Measurements from ENCODE around the gene RPS2. TPM values are rescaled to one million over a fixed set of nuclear protein-coding genes. Genes with fewer than 3 reads are reported as not detected.
"Not testable (repeated sequence)": the region's sequence is repeated elsewhere in the genome, so short reads cannot be mapped to it uniquely, and the experiment has no call there.

The RPS2 gene
- total and polyA plus RNA-seq, 2 donors (not counting 1 experiment from before 2014, with no cell fraction given) = 1,683 to 2,596 TPM

DNA sequence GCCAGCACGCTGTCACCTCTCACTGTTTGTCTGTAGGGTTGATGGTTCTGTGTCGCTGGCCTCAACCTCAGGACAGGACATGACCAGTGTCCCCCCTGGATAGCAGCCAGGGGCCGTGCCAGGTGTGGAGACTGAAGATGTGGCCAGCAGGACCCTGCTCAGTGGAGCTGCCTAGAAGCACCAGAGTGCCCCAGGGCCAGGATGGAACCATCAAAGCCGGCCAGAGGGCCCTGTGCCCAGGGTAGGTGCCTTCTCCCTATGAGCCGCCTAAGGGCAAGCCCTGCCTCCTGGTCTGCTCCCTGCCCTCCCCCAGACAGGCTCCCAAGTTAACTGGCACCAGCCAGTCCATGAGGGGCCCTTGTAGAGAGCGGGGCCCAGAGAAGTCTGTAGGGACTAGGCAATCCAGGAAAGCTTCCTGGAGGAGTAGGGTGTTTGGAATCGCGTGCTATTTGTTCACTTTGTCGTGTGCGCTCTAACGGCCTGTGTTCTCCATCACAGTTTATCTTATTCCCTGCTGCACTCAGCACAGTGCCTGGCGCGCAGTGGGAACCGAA, 5.8 kb downstream of the RPS2 start:
- Histone ChIP-seq H3K79me2 (ENCODE audit: control insufficient read depth, insufficient read depth, low read length) (peaks cover 33% of the 10 kb centered on the region), H4K20me1 (ENCODE audit: control insufficient read depth, extremely low read depth, insufficient read depth, low read length) (no peaks in the 10 kb centered on the region), H3K4me3 (replicated peaks in 1 of 4; ENCODE audit: control extremely low read depth in 1 of 4, insufficient read depth in 1 of 4, low read depth in 3 of 4, low read length in 4 of 4) (peak overlapping the region in 1 of 4 experiments; percentile 82), H3K4me2 (ENCODE audit: extremely low read depth, insufficient read depth, low read length) (peak overlapping the region; percentile 28), H3K36me3 (ENCODE audit: control insufficient read depth, insufficient read depth, low read length) (peaks cover 24% of the 10 kb centered on the region), H3K9ac (ENCODE audit: insufficient read depth, low read length) (no peak overlapping the region), H2AFZ (ENCODE audit: low read length) (peak overlapping the region; percentile 85), H3K9me3 (ENCODE audit: control insufficient read depth, insufficient read depth, low read depth, low read length) (no peaks in the 10 kb centered on the region), H3K4me1 (ENCODE audit: control insufficient read depth, extremely low read depth, insufficient read depth, low read length) (peaks cover 6% of the 10 kb centered on the region), H3K27ac (ENCODE audit: insufficient read depth, low read length) (no peak overlapping the region), H3K27me3 (ENCODE audit: control insufficient read depth, insufficient read depth, low read length) (no peaks in the 10 kb centered on the region)
- no peak for DNase-seq (ENCODE audit: low read depth in 2 of 2)
- TF ChIP-seq EZH2 (IDR thresholded peaks at IDR 0.05; ENCODE audit: low read length, missing control alignments) = no peak
- TF ChIP-seq, protein P1, sequence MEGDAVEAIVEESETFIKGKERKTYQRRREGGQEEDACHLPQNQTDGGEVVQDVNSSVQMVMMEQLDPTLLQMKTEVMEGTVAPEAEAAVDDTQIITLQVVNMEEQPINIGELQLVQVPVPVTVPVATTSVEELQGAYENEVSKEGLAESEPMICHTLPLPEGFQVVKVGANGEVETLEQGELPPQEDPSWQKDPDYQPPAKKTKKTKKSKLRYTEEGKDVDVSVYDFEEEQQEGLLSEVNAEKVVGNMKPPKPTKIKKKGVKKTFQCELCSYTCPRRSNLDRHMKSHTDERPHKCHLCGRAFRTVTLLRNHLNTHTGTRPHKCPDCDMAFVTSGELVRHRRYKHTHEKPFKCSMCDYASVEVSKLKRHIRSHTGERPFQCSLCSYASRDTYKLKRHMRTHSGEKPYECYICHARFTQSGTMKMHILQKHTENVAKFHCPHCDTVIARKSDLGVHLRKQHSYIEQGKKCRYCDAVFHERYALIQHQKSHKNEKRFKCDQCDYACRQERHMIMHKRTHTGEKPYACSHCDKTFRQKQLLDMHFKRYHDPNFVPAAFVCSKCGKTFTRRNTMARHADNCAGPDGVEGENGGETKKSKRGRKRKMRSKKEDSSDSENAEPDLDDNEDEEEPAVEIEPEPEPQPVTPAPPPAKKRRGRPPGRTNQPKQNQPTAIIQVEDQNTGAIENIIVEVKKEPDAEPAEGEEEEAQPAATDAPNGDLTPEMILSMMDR (conservative IDR thresholded peaks at IDR 0.05 in 1 of 2, IDR thresholded peaks at IDR 0.05 in 1 of 2; ENCODE audit: low read depth in 1 of 2, low read length in 2 of 2) = no peak

DNA sequence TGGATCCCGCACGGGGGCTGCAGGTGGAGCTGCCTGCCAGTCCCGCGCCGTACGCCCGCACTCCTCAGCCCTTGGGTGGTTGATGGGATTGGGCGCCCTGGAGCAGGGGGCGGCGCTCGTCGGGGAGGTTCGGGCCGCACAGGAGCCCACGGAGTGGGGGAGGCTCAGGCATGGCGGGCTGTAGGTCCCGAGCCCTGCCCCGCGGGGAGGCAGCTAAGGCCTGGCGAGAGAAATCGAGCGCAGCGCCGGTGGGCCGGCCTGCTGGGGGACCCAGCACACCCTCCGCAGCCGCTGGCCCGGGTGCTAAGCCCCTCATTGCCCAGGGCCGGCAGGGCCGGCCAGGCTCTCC, 6.5 kb downstream of the RPS2 start:
- not testable (repeated sequence) for H3K4me1 ChIP-seq (ENCODE audit: control insufficient read depth, extremely low read depth, insufficient read depth, low read length); H2AFZ ChIP-seq (ENCODE audit: low read length); H3K27ac ChIP-seq (ENCODE audit: insufficient read depth, low read length); DNase-seq (ENCODE audit: low read depth in 2 of 2); H3K4me2 ChIP-seq (ENCODE audit: extremely low read depth, insufficient read depth, low read length); H3K9me3 ChIP-seq (ENCODE audit: control insufficient read depth, insufficient read depth, low read depth, low read length); H4K20me1 ChIP-seq (ENCODE audit: control insufficient read depth, extremely low read depth, insufficient read depth, low read length); H3K4me3 ChIP-seq (replicated peaks in 1 of 4; ENCODE audit: control extremely low read depth in 1 of 4, insufficient read depth in 1 of 4, low read depth in 3 of 4, low read length in 4 of 4); H3K27me3 ChIP-seq (ENCODE audit: control insufficient read depth, insufficient read depth, low read length); H3K9ac ChIP-seq (ENCODE audit: insufficient read depth, low read length)
- Histone ChIP-seq H3K79me2 (ENCODE audit: control insufficient read depth, insufficient read depth, low read length) (peaks cover 26% of the 10 kb centered on the region), H3K36me3 (ENCODE audit: control insufficient read depth, insufficient read depth, low read length) (peaks cover 19% of the 10 kb centered on the region)

DNA sequence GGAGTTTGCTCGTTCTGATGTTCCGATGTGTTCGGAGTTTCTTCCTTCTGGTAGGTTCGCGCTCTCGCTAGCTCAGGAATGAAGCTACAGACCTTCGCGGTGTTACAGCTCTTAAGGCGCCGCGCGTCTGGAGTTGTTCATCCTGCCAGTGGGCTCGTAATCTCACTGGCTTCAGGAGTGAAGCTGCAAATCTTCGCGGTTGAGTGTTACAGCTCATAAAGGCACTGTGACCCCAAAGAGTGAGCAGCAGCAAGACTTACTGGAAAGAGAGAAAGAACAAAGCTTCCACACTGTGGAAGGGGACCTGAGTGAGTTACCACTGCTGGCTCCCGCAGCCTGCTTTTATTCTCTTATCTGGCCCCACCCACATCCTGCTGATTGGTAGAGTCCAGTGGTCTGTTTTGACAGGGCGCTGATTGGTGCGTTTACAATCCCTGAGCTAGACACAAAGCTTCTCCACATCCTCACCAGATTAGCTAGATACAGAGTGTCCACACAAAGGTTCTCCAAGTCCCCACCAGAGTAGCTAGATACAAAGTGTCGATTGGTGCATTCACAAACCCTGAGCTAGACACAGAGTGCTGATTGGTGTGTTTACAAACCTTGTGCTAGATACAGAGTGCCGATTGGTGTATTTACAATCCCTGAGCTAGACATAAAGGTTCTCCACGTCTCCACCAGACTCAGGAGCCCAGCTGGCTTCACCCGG, 7.0 kb downstream of the RPS2 start:
- DNase-seq (ENCODE audit: low read depth in 2 of 2); H4K20me1 ChIP-seq (ENCODE audit: control insufficient read depth, extremely low read depth, insufficient read depth, low read length); H3K4me2 ChIP-seq (ENCODE audit: extremely low read depth, insufficient read depth, low read length); H3K9ac ChIP-seq (ENCODE audit: insufficient read depth, low read length); H3K27me3 ChIP-seq (ENCODE audit: control insufficient read depth, insufficient read depth, low read length); H3K4me1 ChIP-seq (ENCODE audit: control insufficient read depth, extremely low read depth, insufficient read depth, low read length); H3K4me3 ChIP-seq (replicated peaks in 1 of 4; ENCODE audit: control extremely low read depth in 1 of 4, insufficient read depth in 1 of 4, low read depth in 3 of 4, low read length in 4 of 4); H3K9me3 ChIP-seq (ENCODE audit: control insufficient read depth, insufficient read depth, low read depth, low read length); H2AFZ ChIP-seq (ENCODE audit: low read length); H3K27ac ChIP-seq (ENCODE audit: insufficient read depth, low read length): not testable (repeated sequence)
- Histone ChIP-seq H3K36me3 (ENCODE audit: control insufficient read depth, insufficient read depth, low read length) (peaks cover 15% of the 10 kb centered on the region), H3K79me2 (ENCODE audit: control insufficient read depth, insufficient read depth, low read length) (peaks cover 20% of the 10 kb centered on the region)

DNA sequence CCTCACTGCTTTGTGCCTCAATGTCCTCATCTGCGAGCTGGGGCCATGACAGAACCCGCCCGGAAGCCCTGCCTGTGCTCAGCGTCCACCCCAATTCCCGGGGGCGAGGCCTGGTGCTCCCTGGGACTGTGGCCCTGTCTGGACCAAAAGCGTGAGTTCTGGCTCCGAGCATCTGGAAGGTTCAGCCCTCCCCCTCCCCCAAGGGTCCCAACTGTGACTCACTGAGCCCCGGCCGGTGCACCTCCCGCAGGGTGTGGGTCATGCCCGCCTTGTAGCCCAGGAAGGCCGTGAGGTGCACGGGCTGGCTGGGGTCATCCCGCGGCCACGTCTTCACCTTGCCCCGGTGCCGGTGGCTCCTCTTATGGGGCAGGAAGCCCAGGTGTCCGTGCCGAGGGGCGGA, 10.9 kb downstream of the RPS2 start:
- Histone ChIP-seq H3K9ac (ENCODE audit: insufficient read depth, low read length) (no peak overlapping the region), H4K20me1 (ENCODE audit: control insufficient read depth, extremely low read depth, insufficient read depth, low read length) (no peaks in the 10 kb centered on the region), H3K36me3 (ENCODE audit: control insufficient read depth, insufficient read depth, low read length) (no peaks in the 10 kb centered on the region), H3K27me3 (ENCODE audit: control insufficient read depth, insufficient read depth, low read length) (no peaks in the 10 kb centered on the region), H3K4me1 (ENCODE audit: control insufficient read depth, extremely low read depth, insufficient read depth, low read length) (no peaks in the 10 kb centered on the region), H3K27ac (ENCODE audit: insufficient read depth, low read length) (no peak overlapping the region), H3K79me2 (ENCODE audit: control insufficient read depth, insufficient read depth, low read length) (no peaks in the 10 kb centered on the region), H3K9me3 (ENCODE audit: control insufficient read depth, insufficient read depth, low read depth, low read length) (no peaks in the 10 kb centered on the region), H3K4me3 (replicated peaks in 1 of 4; ENCODE audit: control extremely low read depth in 1 of 4, insufficient read depth in 1 of 4, low read depth in 3 of 4, low read length in 4 of 4) (no peak overlapping the region), H3K4me2 (ENCODE audit: extremely low read depth, insufficient read depth, low read length) (no peak overlapping the region), H2AFZ (ENCODE audit: low read length) (no peak overlapping the region)
- no peak for TF ChIP-seq EZH2 (IDR thresholded peaks at IDR 0.05; ENCODE audit: low read length, missing control alignments)
- TF ChIP-seq, protein P1 (conservative IDR thresholded peaks at IDR 0.05 in 1 of 2, IDR thresholded peaks at IDR 0.05 in 1 of 2; ENCODE audit: low read depth in 1 of 2, low read length in 2 of 2) = no peak
- DNase-seq (ENCODE audit: low read depth in 2 of 2) = no peak

Measured in fibroblast of lung (primary cell).